GM11168 (cell line): Measurements from ENCODE around the gene PGBD5.

ENCODE experiments used
- in situ Hi-C: fragments of 300-500 bp; cut with MboI; formaldehyde crosslinking; loops from one replicate; pipeline ENCODE4 v1.12.0; 2022; ENCODE audit warnings: low sequenced_read_pairs; ENCODE audit not compliant: unreplicated experiment

Gene PGBD5

GRCh38 chr1:230291731-230292620, 134.2 kb downstream of the PGBD5 start:
- in situ Hi-C loops: no loop called here

- in situ Hi-C loops: no loop called here
Observed at GRCh38 chr1:230289350-230289644, 136.8 kb downstream of the PGBD5 start.

GRCh38 chr1:230288641-230289349, 137.3 kb downstream of the PGBD5 start:
- in situ Hi-C loops: no loop called here

- in situ Hi-C loops: no loop called here
Observed at GRCh38 chr1:230287674-230288315, 138.3 kb downstream of the PGBD5 start.

- in situ Hi-C loops: no loop called here
Observed at GRCh38 chr1:230286890-230287269, 139.3 kb downstream of the PGBD5 start.

GRCh38 chr1:230286166-230286889, 139.8 kb downstream of the PGBD5 start:
- in situ Hi-C loops: no loop called here

DNA sequence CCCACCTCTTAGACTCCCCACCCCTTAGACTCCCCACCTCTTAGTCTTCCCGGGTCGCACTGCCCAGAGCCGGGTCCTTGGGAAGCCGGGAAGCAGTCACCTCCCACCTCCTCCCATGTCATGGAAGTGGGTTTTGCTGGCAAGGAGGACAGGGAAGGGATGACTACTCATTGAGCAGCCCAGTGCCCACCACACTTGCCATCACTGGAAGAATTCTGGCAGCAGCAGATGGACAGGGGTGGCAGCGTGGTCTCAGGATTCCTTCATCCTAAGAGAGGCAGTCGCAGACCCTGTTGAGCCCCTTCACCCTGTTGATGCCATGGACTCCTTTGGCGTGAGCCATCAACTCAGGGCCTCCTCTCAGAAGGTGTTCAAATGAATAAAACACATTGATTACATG, 140.8 kb downstream of the PGBD5 start:
- in situ Hi-C loops: no loop called here

GRCh38 chr1:230284891-230285290, 141.2 kb downstream of the PGBD5 start:
- in situ Hi-C loops: no loop called here

DNA sequence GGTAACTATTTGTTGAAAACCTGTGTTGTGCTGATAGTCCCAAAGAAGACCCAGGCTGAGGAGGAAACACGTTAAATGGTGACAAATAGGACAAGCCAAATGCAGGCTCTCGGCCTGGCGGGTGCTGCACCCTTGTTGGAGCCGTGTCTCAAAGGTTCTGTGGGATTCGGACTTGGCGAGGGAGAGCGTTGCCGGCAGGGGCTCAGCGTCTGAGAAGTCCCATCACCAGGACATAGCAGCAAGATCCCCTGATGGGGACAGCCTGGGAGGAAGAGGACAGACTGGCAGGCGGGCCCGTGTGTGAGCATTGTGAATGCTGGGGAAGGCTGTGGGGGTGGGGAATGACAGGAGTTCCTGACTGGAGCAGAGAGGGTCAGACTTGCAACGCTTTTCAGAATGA, 142.5 kb downstream of the PGBD5 start:
- in situ Hi-C loops: no loop called here

GRCh38 chr1:230282157-230282556, 144.0 kb downstream of the PGBD5 start:
- in situ Hi-C loops: no loop called here

GRCh38 chr1:230281556-230281955, 144.6 kb downstream of the PGBD5 start:
- in situ Hi-C loops: no loop called here

GRCh38 chr1:230280906-230281413, 145.2 kb downstream of the PGBD5 start:
- in situ Hi-C loops: no loop called here

GRCh38 chr1:230280054-230280795, 145.9 kb downstream of the PGBD5 start:
- in situ Hi-C loops: no loop called here

GRCh38 chr1:230279583-230279945, 146.6 kb downstream of the PGBD5 start:
- in situ Hi-C loops: no loop called here

- in situ Hi-C loops: no loop called here
Observed at GRCh38 chr1:230278871-230279582, 147.1 kb downstream of the PGBD5 start.

- in situ Hi-C loops: no loop called here
Observed at GRCh38 chr1:230278376-230278775, 147.8 kb downstream of the PGBD5 start.

DNA sequence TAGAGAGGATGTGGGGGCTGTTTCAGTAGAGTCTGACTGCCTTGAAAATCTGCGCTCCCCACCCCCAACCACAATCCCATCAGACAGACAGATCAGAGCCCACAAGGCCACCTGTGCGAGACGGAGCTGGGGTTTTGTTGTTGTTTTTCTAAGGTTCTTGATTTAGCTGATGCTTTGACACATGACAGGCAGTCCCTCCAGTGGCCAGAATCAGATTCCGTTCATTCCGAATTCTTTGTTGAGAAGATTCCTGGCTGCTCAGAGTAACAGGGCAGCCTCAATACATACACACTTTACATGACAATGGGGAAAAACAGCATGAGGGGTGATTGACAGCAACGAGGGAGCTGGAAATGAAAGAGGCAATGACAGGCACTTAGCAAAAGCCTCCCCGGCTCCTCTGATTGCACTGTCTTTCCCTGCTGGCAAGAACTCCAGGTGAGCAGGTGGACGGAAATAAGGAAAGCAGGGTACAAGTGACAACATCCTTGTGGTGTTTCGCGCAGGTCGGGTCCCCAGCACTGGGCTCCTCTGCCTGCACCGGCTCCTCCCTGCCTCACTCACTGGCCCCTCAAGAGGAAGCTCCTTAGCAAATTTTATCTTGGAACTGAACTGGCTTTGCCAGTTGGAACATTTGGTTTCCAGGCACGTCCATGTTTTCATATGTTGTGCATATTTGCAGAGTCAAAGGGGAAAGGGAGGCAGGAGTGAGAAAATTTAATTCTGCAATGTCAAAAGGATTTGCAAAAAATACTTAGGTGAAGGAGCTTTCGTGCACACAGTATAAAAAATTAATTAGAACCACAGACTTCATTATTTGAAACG, 148.7 kb downstream of the PGBD5 start:
- in situ Hi-C loops: no loop called here

- in situ Hi-C loops: no loop called here
Observed at GRCh38 chr1:230276401-230276800, 149.7 kb downstream of the PGBD5 start.
